ENCODE measurements around the gene MTUS2.
A peak's percentile ranks its signal among the peaks of the same experiment; 100 is the strongest.

The MTUS2 gene

DNA sequence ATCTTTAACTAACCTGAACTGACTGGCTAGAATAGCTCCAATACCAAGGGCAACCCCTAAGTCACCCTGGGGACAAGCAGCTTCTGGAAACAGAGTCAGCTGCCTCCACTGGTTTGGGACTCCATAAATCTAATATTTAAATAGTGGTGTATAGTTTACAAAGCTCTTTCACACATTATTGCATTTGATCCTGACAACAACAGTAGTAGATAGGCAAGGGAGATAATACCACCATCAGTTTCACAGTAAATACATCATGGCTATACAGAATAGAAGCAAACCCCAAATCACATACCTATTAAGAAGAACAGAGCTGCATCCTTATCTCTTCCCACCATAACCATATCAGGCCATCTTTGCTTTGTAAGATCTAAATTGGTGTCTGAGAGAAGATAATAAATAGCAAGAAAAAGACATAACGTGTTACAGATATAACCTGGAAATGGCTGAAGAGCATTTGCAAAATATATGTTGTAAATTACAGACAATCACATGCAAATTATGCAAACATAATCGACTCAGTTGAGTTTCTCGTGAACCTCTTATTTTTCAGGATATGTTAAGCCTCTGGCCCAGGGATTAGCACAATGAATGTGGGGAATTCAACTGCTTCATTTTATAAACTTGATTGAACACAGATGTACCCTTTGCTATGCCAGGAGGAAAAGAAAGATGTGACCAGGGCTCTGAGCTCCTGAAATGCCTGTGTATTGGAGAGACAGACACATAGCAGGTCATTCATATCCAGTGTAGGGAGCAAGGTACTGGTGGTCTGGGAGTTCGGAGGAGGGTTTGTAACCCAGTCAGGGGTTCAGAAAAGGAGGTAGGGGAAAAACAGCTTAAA, 632.9 kb downstream of the MTUS2 start:
- no peak for DNase-seq (ENCODE audit: low read depth)

DNA sequence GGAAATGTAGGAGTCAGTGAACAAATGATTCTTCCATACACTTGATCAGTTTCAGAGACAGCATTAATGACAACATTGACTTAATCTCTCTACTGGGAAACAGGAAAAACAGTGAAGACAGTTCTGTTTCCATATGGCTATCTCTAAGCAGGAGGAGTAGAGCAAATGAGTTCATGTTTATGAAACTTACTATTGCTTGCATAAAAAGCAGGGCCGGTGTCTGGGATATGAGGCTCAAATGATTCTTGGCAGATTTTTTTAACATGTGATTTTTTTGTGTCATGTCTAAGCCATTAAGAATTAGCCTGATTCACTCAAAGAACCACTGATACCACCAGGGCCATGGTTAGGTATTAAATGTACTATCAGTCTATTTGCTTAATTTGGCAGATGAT, 633.5 kb downstream of the MTUS2 start:
- no peak for DNase-seq (ENCODE audit: low read depth)

DNA sequence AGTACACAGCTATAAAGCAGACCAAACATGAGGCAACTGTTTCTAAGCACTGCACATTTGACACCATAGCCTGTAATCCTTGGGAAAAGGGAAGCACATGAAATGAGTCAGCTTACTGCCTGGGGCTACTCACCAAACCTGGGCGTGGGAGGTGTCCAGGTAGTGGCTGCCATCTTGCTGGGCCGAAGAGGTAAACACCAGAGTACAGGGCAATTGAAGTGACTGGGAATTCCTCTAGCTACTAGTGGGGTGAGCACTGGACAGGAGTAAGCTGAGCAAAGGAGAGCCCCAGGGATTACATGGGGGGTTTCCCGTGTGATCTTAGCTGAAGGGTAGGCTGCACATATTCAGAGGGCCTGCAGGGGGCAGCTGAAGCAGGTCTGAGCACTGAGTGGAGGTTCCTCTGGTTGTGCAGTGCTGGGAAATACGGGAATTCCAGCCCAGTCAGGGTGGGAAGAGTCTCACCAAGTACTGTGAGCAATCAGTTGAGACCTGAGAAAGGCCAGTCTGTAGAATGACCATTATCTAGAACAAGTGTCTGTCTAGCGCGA, 634.9 kb downstream of the MTUS2 start:
- DNase-seq (ENCODE audit: low read depth), result no peak

DNA sequence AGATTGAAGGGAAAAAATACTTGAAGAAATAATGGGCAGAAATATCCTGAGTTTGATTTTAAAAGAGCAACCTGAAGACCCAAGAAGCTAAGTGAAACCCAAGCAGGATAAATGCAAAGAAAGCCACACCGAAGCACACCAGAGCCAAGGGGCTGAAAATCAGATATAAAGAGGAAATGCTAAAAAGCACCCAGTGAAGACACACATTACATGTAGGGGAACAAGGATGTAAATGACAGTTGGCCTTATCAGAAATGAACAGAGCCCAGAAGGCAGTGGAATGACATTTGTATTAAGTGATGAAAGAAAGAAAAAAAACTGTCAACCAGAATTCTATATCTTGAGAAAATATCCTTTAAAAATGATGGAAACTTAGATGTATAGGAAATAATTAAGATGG, 636.3 kb downstream of the MTUS2 start:
- no peak for DNase-seq (ENCODE audit: low read depth)

DNA sequence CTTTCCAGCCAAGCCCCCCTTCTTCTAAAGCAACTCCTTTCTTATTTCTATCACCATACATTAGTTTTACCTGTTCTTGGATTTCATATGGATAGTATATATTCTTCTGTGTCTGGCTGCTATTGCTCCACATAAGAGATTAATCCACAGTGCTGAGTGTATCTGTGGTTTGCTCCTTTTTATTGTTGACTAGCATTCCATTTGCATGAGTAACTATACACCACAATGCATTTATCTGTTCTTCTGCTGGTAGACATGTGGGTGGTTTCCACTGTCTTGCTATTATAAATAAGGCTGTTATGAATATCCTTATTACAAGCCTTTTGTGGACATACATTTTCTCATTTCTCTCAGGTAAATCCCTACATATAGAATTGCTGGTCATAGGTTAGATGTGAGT, 637.2 kb downstream of the MTUS2 start:
- no peak for DNase-seq (ENCODE audit: low read depth)

DNA sequence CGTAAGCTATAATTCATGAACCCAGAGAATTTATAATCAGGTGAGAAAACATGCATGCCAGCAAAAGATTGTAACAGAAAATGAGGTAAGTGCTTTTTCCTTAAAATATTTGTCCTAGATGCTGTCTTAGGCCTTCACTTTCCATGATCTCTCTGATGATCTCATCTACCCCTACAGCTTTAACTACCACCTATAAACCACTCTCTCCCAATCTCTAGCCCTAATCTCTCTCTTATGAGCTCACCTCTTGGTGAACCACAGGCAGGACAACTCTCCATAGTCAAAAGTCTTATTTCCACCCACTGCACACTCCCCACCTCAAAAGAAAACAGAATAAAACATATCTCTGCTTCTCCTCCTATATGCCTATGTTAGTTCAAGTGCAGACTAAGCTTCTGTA, 638.3 kb downstream of the MTUS2 start:
- DNase-seq (ENCODE audit: low read depth), result no peak

DNA sequence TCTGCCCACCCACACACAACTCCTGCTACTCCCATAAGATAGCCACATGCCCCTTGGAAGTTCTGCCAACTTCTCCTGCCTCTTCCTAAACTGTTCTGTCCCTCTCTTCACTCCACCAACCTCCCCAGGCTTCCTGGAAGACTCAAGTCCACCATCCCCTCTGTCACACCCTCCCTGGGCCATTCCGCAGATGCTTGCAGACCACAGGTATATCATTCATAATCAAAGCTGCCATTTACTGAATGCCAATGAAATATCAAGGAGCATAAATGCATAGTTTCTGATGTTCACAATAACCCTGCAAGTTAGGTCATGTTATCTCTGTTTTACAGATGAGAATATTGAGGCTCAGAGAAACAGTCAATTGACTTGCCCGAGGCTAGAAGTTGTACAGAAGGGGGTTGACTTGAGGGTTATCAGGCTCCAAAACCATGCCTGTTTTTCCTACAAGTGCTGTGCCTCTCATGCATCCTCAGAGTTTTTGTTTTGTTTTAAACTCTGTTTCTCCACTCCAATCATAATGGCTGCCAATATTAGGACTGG, 639.7 kb downstream of the MTUS2 start:
- DNase-seq (ENCODE audit: low read depth), result no peak

DNA sequence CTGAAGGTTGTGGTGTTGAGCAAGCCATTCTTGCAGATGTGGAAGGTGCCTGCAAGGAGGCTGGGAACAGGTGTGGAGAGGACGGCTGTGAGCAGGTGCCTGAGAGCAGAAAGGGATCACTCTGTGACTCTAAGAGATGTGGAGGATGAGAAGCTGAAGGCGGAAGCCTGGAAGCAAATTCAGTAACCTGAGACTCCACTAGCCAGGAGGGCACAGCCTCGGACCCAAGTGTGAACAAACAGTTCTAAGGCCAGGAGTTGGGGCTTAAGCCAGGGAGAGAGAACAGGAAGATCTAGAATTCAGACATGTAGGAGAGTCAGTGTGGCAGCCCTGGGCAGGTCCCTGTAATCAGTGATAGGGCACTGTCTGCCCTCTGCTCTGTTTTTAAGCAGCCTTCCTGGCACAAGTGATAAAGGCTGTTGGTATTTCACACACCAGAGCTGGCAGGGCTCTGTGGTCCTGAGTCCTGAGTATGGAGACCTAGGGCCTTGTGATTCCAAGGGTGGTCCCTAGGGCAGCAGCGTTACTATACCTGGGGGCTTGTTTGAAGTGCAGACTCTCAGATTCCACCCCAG, 644.1 kb downstream of the MTUS2 start:
- DNase-seq (ENCODE audit: low read depth), result no peak

DNA sequence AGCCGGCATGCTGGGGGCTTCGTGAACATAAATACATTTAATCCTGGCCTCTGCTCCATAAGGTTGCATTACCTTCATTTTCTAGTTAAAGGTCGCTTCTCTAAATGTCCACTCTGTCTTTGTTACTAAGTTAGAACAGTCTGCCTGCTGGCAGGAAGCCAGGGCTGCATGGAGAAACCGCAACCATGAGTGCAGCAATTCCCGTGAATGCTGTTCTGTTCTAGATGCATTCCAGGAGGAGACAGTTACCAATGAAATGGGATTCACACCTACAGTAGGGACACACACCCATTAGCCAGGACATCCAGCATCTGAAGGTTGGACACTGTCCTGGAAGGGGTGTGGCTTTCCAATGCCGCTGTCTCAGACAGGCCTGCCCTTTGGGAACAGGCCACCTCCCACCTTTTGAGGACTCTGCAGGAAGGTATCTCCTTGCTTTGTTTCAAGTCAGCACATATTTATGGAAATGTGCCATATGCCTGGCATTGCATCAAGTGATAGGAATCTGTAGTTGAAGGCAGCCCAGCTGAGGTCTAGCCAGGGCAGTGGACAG, 645.7 kb downstream of the MTUS2 start:
- no peak for DNase-seq (ENCODE audit: low read depth)

DNA sequence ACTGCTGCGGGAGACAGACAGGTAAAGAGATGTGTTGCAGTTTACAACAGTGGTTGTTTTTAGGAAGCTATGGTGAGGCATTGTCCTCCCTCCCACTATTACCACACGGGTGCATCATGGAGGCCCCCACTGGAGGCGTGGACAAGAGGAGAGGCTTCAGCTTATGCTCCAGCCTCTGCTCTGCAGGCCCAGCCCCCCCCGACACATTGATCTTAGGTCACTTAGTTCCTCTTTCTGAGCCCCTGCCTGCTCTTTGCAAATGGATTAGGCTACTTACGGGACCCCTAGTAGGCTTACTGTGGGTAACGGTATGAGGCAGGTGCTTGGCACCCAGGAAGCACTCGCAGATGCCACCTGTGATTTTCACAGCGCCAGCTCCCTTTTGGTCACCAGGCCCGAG, 651.4 kb downstream of the MTUS2 start:
- DNase-seq (ENCODE audit: low read depth), result no peak

DNA sequence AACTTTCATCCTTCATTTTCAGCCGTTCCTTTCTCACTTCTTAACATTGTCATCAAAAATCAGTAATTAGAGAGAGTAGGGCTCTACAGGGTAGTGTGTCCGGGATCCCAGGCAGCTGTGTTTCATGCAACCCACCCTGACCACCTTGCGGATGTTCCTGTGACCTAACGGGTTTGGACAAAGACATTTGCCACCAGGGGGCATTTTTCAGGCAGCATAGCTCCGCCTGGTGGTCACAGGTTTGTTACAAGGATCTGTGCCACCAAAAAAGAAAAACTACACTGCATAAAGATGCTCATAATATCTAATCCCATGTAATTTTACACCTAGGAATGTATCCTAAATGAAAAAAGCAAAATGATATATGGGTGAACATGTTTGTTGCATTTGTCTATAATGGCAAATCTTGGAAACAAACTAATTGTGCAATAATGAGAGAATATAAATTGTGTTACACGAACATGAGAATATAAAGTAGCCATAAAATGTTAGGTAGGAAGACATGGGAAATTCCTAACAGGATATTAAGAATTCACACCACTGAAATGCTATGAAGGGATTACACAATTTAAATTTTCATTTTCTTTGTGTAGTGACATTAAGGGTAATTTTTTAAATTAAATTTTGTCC, 652.3 kb downstream of the MTUS2 start:
- DNase-seq (ENCODE audit: low read depth), result peak; percentile 14

DNA sequence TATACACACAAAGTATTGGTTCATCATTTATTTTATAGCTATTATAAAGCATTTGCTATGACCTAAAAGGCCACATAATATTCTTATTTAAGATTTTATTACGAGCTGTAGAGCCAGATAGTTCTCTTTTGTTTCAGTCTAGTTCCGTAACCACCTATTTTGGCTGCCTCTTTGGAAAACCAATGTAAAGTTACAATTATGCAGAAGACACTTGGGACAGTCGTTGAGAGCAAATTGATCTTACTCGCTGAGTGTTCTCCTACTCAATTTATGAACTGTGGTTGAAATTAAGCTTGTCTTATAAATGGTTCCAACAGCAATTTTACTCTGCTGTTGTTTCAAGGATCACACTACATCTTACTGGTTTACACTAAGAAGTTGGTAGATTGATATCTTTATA, 653.0 kb downstream of the MTUS2 start:
- DNase-seq (ENCODE audit: low read depth), result no peak

DNA sequence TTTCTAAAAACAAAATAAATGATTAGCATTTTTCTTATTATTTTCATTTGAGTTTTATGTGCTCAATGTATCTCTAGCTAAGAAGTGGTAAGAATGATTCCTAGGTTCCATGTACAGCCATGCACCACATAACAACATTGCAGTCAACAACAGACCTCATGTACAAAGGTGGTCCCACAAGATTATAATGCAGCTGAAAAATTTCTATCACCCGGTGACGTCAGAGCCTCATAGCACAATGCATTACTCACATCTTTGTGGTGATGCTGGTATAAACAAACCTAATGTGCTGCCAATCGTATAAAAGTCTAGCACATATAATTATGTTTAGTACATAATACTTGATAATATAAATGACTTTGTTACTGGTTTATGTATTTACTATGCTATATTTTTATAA, 654.9 kb downstream of the MTUS2 start:
- no peak for DNase-seq (ENCODE audit: low read depth)

DNA sequence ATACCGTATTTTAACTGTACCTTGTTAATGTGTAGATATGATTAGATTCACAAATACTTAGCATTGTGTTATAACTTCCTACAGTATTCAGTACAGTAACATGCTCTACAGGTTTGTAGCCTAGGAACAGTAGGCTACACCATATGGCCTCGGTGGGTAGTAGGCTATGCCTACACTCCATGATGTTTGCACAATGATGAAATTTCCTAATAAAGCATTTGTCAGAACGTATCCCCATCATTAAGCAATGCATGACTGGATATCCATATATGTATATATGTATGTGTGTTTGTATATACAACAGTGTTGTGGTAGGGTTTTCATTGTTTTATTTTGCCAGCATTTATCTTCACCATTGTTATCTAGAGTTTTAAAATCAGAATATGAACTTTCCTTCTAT, 655.9 kb downstream of the MTUS2 start:
- no peak for DNase-seq (ENCODE audit: low read depth)

DNA sequence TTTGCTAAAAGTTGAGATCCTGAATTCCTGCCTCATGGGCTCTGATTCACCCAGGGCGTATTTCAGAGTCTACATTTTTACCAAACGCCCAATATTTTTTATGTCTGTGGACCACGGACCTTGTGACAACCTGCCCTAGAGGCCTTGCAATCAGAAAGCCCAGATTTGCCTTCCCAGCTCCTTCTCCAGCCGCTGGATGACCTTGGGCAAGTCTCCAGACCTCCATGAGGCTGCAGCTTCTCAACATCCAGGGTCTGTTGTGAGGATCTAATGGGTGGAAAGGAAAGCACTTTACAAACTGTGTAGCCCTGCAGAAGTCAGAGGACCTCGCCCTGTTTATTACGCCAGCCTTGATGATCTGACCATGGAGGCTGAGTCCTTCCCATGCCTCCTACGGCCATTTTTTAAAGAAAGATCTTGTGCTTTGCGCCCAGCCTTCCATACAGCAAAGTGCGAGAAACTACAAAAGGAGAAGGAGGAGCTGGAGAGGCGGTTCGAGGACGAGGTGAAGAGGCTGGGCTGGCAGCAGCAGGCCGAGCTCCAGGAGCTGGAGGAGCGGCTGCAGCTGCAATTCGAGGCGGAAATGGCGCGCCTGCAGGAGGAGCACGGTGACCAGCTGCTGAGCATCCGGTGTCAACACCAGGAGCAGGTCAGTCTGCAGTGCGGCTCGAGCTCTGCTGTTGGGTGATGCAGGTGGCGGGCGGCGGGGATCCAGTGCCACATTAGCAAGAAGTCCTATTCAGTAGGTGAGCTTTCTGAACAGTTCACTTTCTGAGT, 659.8 kb downstream of the MTUS2 start:
- no peak for DNase-seq (ENCODE audit: low read depth)

DNA sequence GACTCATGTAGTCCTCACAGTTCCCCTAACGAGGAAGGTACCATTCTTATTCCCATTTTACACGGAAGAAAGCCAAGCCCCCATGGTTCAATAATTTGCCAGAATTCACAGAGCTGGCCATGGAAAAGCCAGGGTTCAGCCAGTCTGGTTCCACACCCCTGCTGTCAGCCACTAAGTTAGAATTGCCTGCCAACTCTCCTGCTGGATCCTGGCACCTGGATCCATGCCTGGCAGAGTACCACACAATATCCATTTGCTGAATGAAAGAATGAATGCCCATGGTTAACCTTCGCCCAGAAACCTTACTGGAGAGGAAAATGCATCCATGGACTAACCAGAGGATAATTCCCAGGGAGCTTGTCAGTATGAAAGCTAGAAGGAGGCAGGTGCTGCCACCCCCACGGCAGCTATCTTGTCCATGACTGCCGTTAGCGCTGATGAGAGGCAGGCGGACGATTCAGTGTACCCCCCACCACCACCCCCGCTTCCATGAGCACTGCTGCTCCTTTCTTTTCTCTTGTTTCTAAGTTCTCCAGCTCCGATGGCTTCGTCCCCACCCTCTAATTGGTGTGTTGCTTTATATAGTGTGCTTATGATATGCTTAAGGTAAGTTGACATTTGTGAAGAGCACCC, 660.9 kb downstream of the MTUS2 start:
- no peak for DNase-seq (ENCODE audit: low read depth)

DNA sequence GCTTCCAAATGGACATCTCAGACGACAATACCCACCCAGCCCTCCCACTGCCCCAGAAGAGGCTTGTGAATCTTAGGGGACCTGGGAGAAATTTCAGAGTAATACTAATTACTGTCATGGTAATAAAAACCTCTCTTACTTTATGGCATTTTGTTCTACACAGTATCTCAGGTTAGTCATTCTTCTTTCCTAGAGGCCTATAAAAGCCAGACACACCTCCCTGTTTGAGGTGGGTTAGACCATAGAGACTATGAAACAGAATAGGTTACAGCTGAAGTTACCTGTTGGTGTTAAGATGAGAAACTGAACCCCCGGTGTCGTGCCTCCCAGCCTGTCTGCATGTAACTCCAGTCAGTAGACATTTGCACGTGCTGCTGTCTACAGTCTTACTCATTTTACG, 661.5 kb downstream of the MTUS2 start:
- DNase-seq (ENCODE audit: low read depth), result no peak

DNA sequence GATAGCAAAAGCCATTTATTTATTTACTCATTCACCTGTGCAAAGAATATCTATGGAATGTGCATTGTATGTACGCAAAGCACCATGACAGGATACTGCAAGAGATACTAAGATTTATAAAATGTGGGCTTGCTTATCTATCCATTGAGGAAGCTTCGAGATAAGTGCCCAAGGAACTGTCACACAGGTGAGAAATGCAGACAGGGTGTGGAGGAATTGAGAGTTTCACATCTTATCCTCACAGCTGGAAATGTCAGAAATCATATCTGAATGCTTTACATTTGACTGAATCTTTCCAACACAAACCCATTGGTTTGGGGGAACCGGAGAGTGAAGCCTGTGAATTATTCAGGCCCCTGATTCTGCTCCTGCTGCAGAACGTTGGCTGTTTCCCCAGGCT, 662.4 kb downstream of the MTUS2 start:
- no peak for DNase-seq (ENCODE audit: low read depth)

DNA sequence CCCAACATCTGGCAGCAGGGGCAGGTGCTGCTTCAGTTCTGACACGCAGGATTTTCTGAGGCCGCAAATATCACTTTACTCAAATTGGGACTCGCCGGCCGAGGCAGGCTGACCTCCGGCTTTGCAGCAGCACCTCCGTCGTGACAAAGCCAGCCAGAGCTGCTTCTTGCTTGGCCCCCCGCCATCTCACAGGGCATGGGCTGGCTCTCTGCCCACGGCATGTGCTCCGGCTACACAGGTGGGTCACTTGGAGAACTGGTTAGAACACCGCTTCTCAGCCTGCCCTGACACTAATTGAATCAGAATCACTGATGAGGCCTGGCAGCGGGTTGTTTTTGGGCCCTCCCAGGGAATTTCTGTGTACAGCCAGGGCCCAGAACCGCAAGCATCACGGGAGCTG, 663.1 kb downstream of the MTUS2 start:
- no peak for DNase-seq (ENCODE audit: low read depth)

DNA sequence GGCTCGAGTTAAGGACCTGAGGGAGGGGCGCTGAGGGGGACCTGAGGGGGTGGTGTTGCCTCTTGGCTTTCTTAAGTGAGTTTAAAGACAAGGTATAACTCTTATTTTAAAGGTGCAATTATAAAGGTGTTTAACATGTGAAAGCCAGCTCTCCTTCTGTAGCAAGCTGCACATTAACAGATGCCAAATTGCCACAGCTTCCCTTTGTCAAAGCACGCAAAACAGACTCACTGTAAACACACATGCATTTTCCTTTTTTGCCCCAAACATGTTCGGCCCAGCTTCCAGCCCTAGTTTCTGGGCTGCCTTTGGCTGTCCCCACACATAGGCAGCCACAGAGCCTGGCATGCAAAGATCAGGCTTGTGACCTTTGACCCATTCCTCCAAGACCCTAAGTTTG, 663.5 kb downstream of the MTUS2 start:
- no peak for DNase-seq (ENCODE audit: low read depth)

DNA sequence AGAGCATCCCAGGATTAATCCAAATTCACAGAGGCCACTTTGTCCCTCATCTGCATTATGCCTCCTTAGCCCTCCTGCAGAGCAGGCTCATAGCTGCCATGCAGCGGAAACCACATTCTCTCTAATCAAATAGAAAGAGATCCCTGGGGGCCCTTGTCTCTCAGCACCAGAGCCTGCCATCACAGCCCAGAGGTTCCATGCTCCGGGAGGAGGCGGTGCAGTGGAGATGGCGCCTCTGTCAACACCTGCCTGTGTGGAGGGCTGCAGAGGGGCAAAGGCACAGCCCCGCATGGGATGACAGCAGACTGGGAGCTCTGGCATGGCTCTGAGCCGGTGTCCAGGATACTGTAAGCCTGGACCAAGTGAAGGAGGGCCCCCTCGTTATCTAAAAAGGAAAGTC, 664.1 kb downstream of the MTUS2 start:
- no peak for DNase-seq (ENCODE audit: low read depth)
